ENCODE data around the gene SPRYD4. TPM values are rescaled to one million over a fixed set of nuclear protein-coding genes. Genes with fewer than 3 reads are reported as not detected.

The SPRYD4 gene
- total and polyA plus RNA-seq, 9 of the 15 experiments (the other 6 are each of a cell fraction or from before 2014, with no cell fraction given): 1.8 to 4.7 (median 2.8) TPM

GRCh38 chr12:56437430-56438176 is 30.8 kb upstream of the SPRYD4 start (continued):
- TF ChIP-seq CLOCK (CRISPR knock-in tag; IDR thresholded peaks at IDR 0.05; ENCODE audit: borderline replicate concordance) (no peak), SIN3B (IDR thresholded peaks at IDR 0.05; ENCODE audit: low read depth) (no peak), MEF2A (IDR thresholded peaks at IDR 0.05; ENCODE audit: control insufficient read depth, low read depth, low read length) (no peak), POLR2AphosphoS5 (IDR thresholded peaks at IDR 0.05; ENCODE audit: control insufficient read depth, insufficient read depth, low read depth, low read length) (peak; percentile 41; the same call in 1 of the 2 replicates), KLF10 (CRISPR knock-in tag; IDR thresholded peaks at IDR 0.05) (no peak), ZBTB17 (CRISPR knock-in tag; IDR thresholded peaks at IDR 0.05) (peak; percentile 98), CHD1 (IDR thresholded peaks at IDR 0.05; ENCODE audit: low read length) (no peak), SAFB2 (IDR thresholded peaks at IDR 0.05; ENCODE audit: borderline replicate concordance, low read depth, low read length, severe bottlenecking) (no peak), CBFA2T3 (IDR thresholded peaks at IDR 0.05) (peak; percentile 75), ZNF140 (CRISPR knock-in tag; IDR thresholded peaks at IDR 0.05) (no peak), CSDE1 (IDR thresholded peaks at IDR 0.05) (0 out of 4 replicates have a peak, but pooled peaks of 1 of the 2 experiments have one; percentile 56), GATA2 (CRISPR knock-in tag; IDR thresholded peaks at IDR 0.05) (peak; percentile 90), HSF4 (CRISPR knock-in tag; IDR thresholded peaks at IDR 0.05; ENCODE audit: borderline replicate concordance) (no peak), TRIM28 (IDR thresholded peaks at IDR 0.05) (no peak), ZNF175 (CRISPR knock-in tag; IDR thresholded peaks at IDR 0.05; ENCODE audit: low read depth) (peak; percentile 45; the same call in 1 of the 2 replicates), KLF1 (tag; IDR thresholded peaks at IDR 0.05) (no peak), ZNF24 (IDR thresholded peaks at IDR 0.05) (no peak), HDGF (IDR thresholded peaks at IDR 0.05) (peak; percentile 91), CXXC5 (CRISPR knock-in tag; IDR thresholded peaks at IDR 0.05) (peak; percentile 60), NCOR1 (IDR thresholded peaks at IDR 0.05) (peak; percentile 71), SRSF7 (optimal IDR thresholded peaks at IDR 0.05; ENCODE audit: low read depth, low read length) (no peak), PPARD (CRISPR knock-in tag; IDR thresholded peaks at IDR 0.05) (no peak), BMI1 (IDR thresholded peaks at IDR 0.05; ENCODE audit: low read length) (no peak)
- TF ChIP-seq, protein P1, sequence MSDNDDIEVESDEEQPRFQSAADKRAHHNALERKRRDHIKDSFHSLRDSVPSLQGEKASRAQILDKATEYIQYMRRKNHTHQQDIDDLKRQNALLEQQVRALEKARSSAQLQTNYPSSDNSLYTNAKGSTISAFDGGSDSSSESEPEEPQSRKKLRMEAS (CRISPR knock-in tag; IDR thresholded peaks at IDR 0.05): peak; percentile 59; the same call in 1 of the 2 replicates
- TF ChIP-seq, protein P2, sequence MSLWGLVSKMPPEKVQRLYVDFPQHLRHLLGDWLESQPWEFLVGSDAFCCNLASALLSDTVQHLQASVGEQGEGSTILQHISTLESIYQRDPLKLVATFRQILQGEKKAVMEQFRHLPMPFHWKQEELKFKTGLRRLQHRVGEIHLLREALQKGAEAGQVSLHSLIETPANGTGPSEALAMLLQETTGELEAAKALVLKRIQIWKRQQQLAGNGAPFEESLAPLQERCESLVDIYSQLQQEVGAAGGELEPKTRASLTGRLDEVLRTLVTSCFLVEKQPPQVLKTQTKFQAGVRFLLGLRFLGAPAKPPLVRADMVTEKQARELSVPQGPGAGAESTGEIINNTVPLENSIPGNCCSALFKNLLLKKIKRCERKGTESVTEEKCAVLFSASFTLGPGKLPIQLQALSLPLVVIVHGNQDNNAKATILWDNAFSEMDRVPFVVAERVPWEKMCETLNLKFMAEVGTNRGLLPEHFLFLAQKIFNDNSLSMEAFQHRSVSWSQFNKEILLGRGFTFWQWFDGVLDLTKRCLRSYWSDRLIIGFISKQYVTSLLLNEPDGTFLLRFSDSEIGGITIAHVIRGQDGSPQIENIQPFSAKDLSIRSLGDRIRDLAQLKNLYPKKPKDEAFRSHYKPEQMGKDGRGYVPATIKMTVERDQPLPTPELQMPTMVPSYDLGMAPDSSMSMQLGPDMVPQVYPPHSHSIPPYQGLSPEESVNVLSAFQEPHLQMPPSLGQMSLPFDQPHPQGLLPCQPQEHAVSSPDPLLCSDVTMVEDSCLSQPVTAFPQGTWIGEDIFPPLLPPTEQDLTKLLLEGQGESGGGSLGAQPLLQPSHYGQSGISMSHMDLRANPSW (CRISPR knock-in tag; IDR thresholded peaks at IDR 0.05): no peak

Measured in K562 (cell line).